Activated T-cell treated with anti-CD3 and anti-CD28 coated beads, Interleukin-2, amount 50 U/mL, for 4 hours (primary cell): Measurements from ENCODE around the gene GNAI3. TPM values are rescaled to one million over a fixed set of nuclear protein-coding genes. Genes with fewer than 3 reads are reported as not detected.

Experiments
- total RNA-seq, 3 donors: library from RNA; stranded (reverse); gene quantifications; one replicate each; pipeline ENCODE4 v1.2.1, GENCODE V29; 2021

Gene GNAI3
- total RNA-seq, 3 donors from 2014 or later: 8.6 to 8.9 (median 8.6) TPM

Other genes starting within 250 kb of the GNAI3 start
- gene MYBPHL, start 241.6 kb upstream of the GNAI3 start, total RNA-seq: not detected
- 1 to 10 TPM; 1.1 to 1.6 (median 1.2) TPM for gene SORT1, start 150.7 kb upstream of the GNAI3 start, total RNA-seq
- gene PSMA5, start 122.2 kb upstream of the GNAI3 start, total RNA-seq: 100 to 1,000 TPM; 298 to 351 (median 300) TPM
- under 1 TPM in 2 of 3 donors, not detected in 1; 0.13 to 0.37 TPM for gene SYPL2, start 82.1 kb upstream of the GNAI3 start, total RNA-seq
- 10 to 100 TPM; 19.5 to 23.8 (median 23.6) TPM for gene ATXN7L2, start 64.7 kb upstream of the GNAI3 start, total RNA-seq
- 10 to 100 TPM in 2 of 3 donors, 1 to 10 TPM in 1; 9.0 to 11.1 (median 10.6) TPM for gene CYB561D1, start 54.5 kb upstream of the GNAI3 start, total RNA-seq
- 1 to 10 TPM; 2.9 to 4.5 (median 4.0) TPM for gene AMIGO1, start 38.9 kb upstream of the GNAI3 start, total RNA-seq
- gene GPR61, start 8.7 kb upstream of the GNAI3 start, total RNA-seq: not detected
- 1 to 10 TPM in 1 of 3 donors, under 1 TPM in 2; 0.19 to 1.1 (median 0.24) TPM for gene GNAT2, start 71.0 kb downstream of the GNAI3 start, total RNA-seq
- 100 to 1,000 TPM; 150 to 165 (median 151) TPM for gene AMPD2, start 71.2 kb downstream of the GNAI3 start, total RNA-seq
- gene GSTM4, start 107.5 kb downstream of the GNAI3 start, total RNA-seq: 1 to 10 TPM; 3.7 to 6.9 (median 4.1) TPM
- gene GSTM2, start 119.4 kb downstream of the GNAI3 start, total RNA-seq: 1 to 10 TPM; 4.0 to 5.3 (median 4.4) TPM
- gene GSTM1, start 139.2 kb downstream of the GNAI3 start, total RNA-seq: 10 to 100 TPM in 2 of 3 donors, not detected in 1; 30.4 to 60.0 TPM
- gene GSTM5, start 163.6 kb downstream of the GNAI3 start, total RNA-seq: under 1 TPM in 1 of 3 donors, not detected in 2; 0.05 TPM
- gene GSTM3, start 192.4 kb downstream of the GNAI3 start, total RNA-seq: 10 to 100 TPM; 11.5 to 21.6 (median 11.7) TPM
- not detected for gene EPS8L3, start 215.3 kb downstream of the GNAI3 start, total RNA-seq